Activated CD4-positive, alpha-beta T cell treated with anti-CD3 and anti-CD28 coated beads, Interleukin-2, amount 50 U/mL, for 16 hours (primary cell): ENCODE measurements around the gene KCNQ1.
"Not testable (repeated sequence)": the region's sequence is repeated elsewhere in the genome, so short reads cannot be mapped to it uniquely, and the experiment has no call there.

ENCODE experiments used
- DNase-seq: peaks from one replicate; pipeline ENCODE4 v3.0.0-alpha.2; 2020

Gene KCNQ1

DNA sequence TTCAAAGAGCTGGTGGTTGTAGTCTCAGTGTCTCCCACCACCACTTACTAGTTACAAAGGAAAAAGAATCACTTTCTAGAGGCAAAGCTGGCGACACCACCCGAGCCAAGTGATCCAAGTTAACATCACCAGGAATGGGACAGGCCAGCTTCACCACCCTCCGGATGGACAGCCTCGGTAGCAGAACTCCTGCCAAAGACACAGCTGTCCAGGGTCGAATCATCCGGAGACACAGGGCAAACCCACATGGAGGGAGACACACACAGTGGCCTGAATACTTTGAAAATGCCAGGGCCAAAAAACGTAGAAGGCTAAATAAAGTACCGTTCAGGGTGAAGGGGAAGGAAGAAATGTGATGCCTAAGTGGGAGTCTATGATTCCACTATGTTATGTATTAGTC is 33.1 kb downstream of the KCNQ1 start:
- no peak for DNase-seq

DNA sequence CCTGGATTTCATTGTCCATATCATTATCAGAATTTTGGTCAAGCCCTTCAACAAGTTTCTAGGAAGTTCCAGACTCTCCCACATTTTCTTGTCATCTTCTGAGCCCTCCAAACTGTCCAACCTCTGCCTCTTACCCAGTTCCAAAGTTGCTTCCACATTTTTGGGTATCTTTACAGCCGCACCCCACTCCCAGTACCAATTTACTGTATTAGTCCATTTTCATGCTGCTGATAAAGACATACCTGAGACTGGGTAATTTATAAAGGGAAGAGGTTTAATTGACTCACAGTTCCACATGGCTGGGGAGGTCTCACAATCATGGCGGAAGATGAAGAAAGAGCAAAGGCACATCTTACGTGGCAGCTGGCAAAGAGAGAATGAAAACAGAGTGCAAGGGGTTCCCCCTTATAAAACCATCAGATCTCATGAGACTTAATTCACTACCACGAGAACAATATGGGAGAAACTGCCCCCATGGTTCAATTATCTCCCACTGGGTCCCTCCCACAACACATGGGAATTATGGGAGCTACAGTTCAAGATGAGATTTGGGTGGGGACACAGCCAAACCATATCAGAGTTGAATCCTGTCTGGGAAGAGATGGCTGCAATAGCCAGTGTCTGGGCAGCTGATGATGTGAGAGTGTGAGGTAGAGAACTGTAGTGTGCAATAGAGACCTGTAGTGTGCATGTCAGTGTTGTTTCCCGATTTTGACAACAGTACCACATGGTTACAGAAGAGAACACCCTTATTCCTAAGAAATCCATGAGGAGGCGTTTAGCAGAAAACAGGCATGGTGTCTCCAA is 35.5 kb downstream of the KCNQ1 start:
- not testable (repeated sequence) for DNase-seq

DNA sequence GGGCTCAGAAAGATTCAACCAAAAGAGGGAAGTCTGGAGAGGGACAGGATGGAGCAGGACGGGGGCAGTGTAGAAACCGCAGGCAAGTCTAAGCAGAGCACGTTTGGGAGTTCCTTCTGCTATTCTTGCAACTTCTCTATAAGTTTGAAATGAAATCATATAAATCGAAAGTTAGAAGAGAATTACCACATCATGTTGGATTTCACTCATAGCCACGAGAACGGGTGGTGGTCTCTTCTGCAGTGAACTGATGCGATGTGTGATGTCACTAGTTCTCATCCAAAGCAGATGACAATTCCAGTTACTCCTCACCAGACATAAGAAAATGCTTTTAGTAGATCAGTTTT is 36.0 kb downstream of the KCNQ1 start:
- peak; percentile 2 for DNase-seq

DNA sequence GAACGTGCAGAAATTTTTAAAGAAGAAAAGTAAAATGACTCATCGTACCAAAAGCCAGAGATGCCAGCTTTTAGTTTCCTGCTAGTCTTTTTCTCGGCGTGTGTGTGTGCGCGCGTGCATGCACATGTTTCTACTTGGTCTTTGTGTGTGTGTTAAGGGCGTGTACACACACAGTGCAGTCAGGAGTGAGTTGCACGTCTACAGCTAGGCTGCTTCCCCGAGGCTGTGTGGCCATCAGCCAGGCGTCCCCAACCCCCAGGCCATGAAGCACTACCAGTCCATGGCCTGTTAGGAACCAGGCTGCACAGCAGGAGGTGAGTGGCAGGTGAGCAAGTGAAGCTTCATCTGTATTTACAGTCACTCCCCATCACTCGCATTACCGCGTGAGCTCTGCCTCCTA is 36.4 kb downstream of the KCNQ1 start:
- DNase-seq = no peak

DNA sequence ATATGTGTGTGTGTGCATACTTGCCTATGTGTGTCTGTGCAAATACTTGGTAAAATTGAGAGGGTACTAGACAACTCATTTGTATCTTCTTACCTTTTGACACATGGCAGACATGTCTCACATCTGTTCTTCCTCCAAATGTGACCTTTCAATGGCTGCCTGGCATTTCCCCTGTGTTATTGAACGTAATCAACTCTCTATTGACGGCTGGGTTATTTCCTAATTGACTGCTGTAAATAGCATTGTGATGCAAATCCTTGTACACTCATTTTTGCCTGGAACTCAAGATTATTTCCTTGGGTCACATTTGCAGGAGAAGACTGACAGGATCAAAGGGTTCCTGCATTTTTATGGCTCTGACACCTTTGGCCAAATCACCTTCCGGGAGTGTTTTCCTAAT is 37.4 kb downstream of the KCNQ1 start:
- no peak for DNase-seq

DNA sequence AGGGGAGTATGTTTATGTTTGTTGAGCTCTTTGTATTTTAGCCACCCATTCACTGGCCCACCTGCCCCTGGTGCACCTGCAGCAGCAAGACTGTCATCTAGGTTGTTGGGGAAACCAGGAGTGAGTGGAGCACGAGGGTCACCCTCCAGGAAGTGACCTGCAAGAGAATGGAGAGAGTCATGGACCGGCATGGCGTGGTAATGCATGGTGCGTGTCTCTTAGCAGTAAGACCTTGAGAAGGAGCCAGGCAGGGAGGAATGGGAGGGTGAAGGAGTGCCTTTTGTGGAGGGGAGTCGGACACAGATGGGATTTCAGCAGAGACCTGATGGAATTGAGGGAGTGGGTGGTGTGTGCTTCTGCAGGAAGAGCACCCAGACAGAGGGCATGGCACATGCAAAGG is 37.9 kb downstream of the KCNQ1 start:
- DNase-seq = no peak

DNA sequence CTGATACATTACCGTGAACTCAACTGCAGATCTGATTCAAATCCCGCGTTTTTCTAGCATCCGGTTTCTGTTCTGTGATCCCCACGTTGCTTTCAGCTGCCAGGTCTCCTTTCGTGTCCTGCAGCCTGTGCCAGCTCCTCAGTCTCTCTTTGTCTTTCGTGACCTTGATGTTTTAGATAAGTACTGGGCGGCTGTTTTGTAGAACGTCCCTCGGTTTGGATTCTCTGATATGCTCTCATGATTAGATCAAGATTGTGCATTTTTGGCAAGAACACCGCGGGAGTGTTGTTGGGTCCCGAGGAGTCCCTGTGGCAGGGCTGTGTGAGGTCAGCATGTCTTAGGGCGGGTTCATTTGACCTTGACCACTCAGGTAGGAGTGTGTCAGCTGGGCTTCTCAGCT is 38.6 kb downstream of the KCNQ1 start:
- no peak for DNase-seq

DNA sequence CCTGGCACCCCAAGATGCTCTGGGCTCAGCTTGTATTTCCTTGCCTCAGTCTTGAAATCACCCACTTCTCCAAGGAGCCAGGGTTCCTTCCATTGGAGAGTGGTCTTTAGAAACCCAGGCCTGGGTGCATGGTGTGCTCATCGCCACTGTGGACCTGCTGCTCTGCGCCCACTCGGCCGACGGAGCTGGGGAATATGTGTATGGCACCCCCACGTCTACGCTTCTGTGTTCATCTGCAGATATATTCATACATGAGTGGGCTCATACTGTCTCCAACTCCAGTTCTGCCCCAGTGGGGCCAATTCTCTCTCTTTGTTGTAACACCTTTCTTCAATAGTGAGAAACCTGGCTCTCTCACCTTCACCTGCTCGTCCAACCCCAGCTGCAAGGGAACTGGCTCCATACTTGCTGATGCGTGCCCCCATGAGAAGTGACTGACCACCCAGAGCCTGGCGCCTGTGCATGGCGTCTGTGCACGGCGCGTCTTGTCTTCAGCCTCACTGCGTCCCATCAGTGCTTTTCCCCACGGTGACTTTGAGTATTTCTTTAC is 39.8 kb downstream of the KCNQ1 start:
- no peak for DNase-seq

DNA sequence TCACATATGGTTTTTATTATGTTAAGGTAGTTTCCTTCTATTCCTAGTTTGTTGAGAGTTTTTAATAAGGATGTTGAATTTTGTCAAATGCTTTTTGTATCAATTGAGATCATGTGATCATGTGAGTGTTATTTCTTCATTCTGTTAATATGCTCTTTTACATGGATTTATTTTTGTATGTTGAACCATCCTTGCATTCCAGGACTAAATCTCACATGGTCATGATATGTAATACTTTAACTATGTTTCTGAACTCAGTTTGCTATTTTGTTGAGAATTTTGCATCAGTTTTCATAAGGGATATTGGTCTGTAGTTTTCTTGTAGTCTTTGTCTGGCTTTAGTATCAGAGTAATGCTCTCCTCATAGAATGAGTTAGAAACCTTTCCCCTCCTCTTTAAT is 43.2 kb downstream of the KCNQ1 start:
- DNase-seq = no peak

DNA sequence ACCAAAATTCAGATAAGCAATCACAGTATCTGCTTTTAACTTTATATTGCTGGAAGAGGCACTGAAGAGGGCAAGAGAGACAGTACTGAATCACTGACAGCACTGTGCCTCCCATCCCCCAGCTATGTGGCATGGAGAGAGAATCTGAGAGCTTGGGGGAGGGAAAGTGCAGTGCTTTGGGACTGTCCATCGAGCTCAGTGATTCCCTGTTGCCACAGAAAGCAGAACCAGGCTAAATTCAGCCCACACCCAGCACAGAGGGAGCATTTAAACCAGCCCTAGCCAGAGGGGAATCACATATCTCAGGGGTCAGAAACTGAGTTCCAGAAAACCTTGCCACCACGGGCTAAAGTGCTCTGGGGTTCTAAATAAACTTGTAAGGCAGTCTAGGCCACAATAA is 44.3 kb downstream of the KCNQ1 start:
- no peak for DNase-seq

DNA sequence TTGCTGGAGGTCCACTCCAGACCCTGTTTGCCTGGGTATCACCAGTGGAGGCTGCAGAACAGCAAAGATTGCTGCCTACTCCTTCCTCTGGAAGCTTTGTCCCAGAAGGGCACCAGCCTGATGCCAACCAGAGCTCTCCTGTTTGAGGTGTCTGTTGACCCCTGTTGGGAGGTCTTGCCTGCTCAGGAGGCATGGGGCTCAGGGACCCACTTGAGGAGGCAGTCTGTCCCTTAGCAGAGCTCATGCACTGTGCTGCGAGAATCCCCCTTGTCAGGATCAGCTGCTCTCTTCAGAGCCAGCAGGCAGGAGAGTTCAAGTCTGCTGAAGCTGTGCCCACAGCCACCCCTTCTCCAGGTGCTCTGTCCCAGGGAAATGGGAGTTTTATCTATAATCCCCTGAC is 53.1 kb downstream of the KCNQ1 start:
- not testable (repeated sequence) for DNase-seq

DNA sequence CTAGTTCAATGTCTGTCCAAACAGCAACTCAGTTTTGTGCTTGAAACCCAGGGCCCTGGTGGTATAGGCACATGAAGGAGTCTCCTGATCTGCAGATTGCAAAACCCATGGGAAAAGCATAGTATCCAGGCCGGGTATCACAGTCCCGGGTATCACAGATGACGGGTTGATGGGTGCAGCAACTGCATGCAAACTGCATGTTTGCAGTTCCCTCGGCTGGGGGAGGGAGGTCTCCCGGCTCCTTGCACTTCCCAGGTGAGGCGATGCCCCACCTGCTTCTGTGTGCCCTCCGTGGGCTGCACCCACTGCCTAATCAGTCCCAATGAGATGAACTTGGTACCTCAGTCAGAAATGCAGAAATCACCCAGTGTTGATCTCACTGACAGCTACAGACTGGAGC is 53.9 kb downstream of the KCNQ1 start:
- DNase-seq = no peak

DNA sequence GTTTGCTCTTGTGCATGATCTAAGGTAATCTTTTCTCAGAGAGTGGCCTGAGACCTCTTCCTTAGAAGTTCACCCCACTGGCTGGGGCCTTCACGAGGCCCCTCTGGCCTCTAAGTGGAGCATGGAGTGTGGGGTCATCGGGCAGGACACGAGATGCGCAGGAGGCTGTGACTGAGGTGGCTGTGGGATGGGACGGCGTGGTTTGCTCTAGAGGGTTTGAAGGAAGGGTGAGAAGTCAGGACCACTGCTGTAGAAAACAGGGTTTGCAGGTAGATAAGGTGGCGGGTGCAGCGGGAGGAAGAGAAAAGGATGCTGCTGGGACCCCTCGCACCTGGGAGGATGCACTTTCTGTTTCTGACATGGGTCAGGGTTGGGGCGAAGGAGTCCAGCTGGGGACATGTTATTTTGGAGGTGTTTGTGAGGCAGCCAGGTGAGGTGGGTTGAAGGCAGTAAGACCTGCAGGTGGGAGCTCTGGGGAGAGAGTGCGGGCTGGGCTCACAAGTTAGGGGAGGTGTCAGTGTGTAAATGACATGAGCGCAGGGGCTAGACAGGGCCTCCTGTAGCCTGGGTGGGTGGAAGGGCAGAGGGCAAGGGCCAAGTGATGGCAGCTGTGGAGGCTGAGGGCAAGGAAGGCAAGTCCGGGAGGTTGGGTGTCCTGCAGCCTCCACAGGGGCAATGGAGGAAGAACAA is 62.5 kb downstream of the KCNQ1 start:
- no peak for DNase-seq

DNA sequence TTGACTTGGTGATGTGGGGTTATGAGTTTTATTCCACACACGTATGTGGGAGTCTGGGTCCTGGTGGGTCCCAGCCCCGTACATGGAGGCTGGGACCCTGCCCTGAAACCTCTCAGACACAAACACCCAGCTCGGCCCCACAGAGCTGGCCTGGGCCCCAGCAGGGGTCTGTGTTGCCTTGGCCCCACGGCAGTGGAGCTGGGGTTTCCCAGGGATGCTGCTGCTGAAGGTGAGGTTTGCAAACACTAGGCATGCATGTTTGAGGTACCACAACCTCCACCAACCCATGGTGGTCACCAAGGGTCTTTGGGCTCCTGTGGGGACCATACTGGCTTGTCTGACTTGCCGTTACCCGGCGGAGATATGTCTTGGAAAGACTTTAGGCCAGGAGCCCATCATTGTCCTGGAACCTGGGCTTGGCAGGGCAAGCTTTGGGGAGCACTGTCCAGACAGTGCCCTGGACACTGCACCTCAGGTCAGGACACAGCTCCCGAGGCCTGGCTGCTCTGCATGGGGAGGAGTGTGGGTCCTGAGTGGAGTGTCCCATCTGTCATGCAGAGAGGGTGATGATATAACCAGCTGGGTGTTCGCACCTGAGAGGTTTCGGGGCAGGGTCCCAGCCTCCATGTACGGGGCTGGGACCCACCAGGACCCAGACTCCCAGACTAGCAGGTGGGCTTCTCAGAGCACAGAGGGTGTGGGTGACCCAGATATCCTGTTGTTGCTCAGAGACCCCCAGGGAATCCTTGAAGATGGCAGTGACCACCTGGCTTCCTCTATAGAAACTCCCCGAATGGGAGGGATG is 63.3 kb downstream of the KCNQ1 start:
- no peak for DNase-seq

DNA sequence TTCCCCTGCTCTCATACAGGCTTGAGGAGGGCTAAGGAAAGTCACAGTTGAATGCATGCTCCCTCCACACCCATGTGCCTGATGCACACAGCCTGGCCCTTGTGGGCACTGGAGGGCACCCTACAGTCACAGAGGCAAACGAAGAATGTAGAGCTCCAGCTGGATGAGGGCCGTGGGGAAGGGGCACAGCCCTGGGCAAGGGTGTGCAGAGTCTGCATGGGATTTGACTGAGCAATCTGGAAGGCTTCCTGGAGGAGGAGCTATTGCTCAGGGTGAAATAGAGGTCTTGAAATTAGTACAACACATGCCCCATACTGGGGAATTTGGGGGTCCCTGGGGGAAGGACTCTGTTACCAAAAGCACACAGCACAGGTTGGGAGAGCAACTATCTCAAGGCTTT is 64.0 kb downstream of the KCNQ1 start:
- DNase-seq = no peak

DNA sequence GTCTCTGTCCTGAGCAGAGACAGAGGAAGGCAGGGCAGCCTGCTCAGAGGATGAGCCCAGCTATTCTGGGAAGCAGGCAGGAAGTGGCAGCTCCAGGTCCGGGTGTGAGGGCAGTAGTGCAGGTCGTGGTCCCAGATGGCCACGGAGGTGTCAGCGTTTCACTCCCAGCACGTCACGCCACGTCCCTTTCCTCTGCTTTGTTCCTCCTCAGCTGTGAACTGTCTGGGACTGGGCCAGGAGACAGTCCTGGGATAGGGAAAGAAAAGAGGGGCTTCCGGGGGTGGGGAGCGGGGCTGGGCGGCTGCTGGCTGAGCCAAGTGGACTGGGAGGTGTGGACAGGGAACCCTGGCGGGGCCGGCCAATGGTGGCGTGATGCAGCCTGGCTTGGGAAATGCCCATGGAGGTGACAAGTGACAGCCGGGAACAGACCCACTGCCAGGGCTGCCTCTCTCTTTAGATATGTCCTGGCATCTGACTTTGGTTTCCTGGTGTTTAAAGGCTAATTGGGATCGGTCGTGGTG is 64.7 kb downstream of the KCNQ1 start:
- DNase-seq = no peak

DNA sequence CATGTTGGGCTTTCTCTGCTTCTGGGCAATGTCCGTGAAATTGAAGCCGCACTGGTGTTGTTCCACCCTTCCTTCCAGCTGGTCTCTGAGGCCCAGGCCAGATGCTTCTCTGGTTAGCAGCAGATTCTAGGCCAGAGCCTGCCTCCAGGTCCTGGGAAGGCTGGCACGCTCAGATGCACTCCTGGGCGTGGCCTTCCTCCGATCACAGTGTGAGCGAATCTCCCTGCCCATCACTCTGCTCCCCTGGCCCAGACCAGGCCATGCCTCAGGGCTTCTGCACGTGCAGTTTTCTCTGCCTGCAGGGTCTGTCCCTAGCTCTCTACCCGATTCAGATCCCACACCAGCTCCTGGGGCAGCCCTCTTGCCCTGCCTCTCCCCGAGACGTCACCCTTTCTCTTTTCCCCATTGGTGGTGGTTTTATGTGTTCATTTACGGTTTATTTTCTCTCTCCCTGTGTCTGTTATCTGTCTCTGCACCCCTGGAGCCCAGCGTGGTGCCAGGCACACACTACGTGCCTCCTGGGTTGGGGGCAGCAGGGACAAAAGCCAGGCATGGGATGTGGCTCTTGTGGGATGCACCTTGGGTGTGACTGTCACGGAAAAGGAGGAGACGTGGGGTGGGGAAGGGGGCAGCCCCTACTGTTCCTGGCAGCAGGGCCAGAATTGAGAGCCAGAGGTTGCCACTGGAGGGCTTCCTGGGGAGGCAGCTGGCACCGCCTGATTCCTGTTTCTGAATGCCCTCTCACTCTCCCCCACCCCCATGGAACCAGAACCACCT is 66.0 kb downstream of the KCNQ1 start:
- no peak for DNase-seq

DNA sequence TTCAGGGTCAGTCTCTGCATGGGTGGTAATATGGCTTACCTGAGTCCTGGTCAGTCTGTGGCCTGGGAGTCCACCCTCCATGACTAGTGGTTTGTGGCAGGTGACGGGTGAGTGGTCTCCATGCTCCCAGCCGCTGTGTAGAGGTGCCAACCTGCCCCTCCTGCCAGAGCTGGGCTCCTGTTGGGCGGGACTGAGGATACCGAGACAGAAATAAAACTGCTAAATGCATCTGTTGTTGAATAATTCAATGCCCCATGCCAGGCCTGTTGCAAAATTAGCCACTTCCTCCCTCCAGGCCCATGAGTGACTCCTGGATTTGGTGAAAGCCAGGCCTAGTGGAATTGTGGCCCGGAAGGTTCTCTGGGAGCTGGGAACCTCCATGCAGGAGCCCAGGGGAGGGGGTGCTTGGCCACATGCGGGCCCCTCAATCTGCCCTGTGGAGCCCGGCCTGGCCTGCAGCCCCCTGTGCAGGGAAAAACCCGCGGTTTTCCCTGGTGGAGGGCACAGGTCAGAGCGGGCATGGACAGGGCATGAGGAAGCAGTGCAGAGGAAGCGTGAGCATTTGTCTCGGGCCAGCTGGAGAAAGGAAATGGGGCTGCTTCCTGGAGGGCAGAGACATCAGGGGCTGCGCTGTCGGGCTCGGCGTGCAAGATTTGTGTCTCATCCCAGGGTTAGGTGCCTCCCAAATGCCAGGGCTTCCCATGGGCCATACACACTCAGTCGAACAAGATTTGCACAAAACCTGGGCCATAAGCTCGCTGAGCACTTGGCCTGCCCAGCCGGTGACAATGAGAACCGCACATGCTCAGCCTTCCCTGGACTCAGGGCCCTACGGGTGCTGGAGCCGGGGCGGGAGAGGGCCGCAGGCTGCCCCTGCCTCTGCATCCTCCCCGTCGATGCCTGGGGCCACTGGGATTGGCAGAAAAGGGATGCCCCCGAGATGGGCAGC is 66.9 kb downstream of the KCNQ1 start:
- DNase-seq = no peak

DNA sequence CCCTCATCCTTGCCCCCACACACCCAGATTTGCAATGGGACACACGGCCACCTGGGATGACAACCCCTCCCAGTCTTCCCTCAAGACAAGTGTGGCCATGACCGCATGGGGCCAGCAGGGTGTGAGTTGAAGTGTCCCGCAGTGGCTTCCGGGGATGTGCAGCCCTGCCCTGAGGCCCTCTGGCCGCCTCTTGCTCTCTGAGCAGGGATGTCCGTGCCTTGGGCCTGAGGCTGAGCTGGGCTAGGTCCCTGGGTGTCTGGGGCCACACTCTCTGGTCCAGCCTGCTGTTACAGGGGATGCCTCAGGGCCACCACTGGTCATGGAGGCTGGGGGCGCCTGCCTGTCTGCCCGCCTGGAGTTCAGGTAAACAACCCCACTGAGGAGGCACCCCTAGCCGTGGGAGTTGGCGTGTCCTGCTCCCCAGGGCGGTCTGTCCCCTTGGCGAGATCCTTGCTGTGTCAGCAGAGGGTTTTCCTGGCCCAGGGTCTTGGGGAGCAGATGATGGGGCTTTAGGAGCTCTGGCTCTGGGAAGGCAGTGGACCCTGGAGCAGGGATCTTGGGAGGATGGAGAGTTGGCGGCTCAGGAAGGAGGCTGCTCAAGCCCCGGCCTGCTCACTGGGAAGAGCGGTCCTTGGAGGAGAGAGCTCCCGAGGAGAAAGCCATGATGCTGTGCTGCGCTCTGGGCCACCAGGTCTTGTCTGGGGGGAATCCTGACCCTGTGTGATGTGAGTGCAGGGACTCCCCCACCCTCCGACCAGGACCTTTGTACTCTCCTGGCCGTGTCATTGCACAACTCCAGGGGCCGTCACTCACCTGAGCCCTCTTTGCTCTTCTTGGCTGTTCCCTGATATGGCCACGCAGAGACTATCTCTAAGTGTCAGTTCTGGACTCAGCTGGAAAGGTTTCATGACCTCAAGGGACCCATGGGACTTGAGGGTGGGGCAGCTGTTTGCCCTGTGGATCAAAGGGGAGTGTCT is 67.9 kb downstream of the KCNQ1 start:
- DNase-seq = no peak

DNA sequence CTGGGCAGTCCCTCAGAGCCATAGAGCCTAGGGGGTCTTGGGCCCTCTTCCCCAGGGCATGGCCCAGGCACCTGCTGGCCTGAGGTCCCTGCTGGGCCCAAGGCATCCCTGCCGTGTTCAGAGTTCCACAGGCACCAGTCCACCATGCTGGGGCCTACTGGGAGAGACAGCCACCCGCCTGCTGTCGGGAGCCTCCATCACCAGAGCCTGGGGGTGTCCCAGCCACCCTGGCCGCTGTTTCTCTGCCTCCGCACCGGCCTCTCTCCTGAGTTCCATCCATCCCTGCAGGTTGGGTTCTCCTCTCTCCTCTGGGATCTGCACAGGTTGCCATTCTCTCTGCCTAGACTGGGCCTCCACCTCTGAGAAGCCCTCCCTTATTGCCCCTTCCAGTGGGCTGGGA is 68.6 kb downstream of the KCNQ1 start:
- DNase-seq = no peak
